ENCODE measurements around the gene C6orf136.

The C6orf136 gene

GRCh38 chr6:30645989-30646388 lies 944 bp upstream of the C6orf136 start:
- in situ Hi-C loops (cut with HindIII; ENCODE audit: low sequenced_read_pairs) = no loop called here
- TF ChIP-seq, protein P1, sequence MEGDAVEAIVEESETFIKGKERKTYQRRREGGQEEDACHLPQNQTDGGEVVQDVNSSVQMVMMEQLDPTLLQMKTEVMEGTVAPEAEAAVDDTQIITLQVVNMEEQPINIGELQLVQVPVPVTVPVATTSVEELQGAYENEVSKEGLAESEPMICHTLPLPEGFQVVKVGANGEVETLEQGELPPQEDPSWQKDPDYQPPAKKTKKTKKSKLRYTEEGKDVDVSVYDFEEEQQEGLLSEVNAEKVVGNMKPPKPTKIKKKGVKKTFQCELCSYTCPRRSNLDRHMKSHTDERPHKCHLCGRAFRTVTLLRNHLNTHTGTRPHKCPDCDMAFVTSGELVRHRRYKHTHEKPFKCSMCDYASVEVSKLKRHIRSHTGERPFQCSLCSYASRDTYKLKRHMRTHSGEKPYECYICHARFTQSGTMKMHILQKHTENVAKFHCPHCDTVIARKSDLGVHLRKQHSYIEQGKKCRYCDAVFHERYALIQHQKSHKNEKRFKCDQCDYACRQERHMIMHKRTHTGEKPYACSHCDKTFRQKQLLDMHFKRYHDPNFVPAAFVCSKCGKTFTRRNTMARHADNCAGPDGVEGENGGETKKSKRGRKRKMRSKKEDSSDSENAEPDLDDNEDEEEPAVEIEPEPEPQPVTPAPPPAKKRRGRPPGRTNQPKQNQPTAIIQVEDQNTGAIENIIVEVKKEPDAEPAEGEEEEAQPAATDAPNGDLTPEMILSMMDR (IDR thresholded peaks at IDR 0.05; ENCODE audit: low read depth, low read length) = no peak
- no peak overlapping the region for H3K4me3 ChIP-seq (ENCODE audit: low read depth, low read length)
- DNase-seq (ENCODE audit: low read depth, low spot score) = no peak

DNA sequence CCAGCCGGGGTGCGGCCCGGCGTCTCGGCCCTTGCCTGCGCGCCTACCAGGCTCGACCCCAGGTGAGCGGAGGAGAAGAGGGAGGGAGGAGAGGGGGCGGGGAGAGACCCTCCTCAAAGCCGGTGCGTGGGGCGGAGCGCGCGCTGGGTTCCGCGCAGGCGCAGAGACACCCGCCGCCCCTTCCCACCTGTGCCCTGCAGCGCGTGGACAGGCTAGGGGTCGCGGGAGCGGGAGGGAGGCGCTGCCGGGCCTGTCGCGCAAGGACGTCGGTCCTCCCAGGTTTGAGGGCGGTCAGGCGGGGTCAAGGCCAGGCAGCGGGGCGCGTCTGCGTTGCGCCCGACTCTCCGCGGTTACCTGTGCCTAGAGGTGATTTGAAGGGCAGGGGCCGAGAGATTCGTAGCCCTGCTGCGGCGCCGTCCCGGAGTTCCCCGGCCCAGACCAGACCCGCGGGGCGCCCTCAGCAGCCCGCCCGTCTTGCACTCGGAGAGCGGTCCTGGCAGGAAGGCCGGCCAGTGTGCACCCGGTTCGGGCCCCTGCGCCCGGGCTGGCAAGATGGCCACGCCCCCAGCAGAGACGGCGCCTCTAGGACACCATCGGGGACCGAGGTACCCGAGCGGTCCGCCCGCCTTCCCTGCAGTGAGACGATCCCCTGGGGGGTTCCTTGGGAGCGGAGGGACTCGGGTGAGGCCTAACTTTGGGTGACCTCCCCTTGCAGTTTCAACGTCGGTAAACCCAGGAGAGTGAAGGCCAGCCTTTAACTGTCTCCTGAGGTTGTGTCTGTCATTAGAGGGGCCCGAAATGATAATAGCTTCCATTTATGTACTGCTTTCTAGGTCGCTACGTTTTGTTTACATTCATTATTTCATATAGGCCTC lies 546 bp downstream of the C6orf136 start:
- peak; percentile 46 for DNase-seq (ENCODE audit: low read depth, low spot score)

DNA sequence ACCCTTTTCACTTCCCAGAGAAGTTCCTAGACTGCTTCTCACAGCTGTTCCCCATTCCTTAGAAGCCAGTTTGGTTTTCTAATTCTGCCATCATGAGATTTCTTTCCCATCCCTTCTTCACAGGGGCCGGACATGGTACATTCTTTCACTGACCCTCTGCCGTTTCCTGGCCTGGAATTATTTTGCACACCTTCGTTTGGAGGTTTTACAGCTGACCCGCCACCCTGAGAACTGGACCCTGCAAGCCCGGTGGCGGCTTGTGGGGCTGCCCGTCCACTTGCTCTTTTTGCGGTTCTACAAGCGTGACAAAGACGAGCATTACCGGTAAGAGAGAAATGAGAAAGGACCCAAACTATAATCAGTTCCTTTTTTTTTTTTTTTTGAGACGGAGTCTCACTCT lies 4.2 kb downstream of the C6orf136 start:
- in situ Hi-C loops (cut with HindIII; ENCODE audit: low sequenced_read_pairs) = no loop called here
- DNase-seq (ENCODE audit: low read depth, low spot score) = no peak
- TF ChIP-seq, protein P1 (IDR thresholded peaks at IDR 0.05; ENCODE audit: low read depth, low read length) = no peak
- H3K4me3 ChIP-seq (ENCODE audit: low read depth, low read length) = no peak overlapping the region

More for the DNA sequence above, 546 bp downstream of the C6orf136 start:
- in situ Hi-C loops (cut with HindIII; ENCODE audit: low sequenced_read_pairs) = no loop called here
- peak overlapping the region; percentile 82 for H3K4me3 ChIP-seq (ENCODE audit: low read depth, low read length)
- TF ChIP-seq, protein P1 (IDR thresholded peaks at IDR 0.05; ENCODE audit: low read depth, low read length) = no peak

GRCh38 chr6:30654798-30655742 lies 8.1 kb downstream of the C6orf136 start:
- in situ Hi-C loops (cut with HindIII; ENCODE audit: low sequenced_read_pairs) = no loop called here
- TF ChIP-seq, protein P1 (IDR thresholded peaks at IDR 0.05; ENCODE audit: low read depth, low read length) = no peak
- H3K4me3 ChIP-seq (ENCODE audit: low read depth, low read length) = no peak overlapping the region
- DNase-seq (ENCODE audit: low read depth, low spot score) = no peak

DNA sequence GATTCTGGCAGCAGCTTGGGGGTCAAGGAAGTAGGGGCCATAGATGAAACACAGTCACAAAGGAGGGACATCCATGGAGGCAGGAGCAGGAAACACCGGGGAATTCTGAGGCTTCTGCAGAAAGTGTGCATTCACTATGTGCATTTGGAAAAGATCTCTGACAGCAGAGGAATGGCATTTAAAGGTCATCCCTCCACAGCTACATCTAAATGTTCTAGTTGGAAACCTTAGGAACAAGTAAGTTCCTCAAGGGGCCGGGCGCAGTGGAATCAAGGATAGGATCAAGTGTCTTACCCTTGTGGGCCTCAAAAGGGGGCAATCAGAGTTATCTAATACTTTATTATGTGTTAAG lies 8.8 kb downstream of the C6orf136 start:
- in situ Hi-C loops (cut with HindIII; ENCODE audit: low sequenced_read_pairs) = no loop called here
- DNase-seq (ENCODE audit: low read depth, low spot score) = no peak
- no peak overlapping the region for H3K4me3 ChIP-seq (ENCODE audit: low read depth, low read length)
- TF ChIP-seq, protein P1 (IDR thresholded peaks at IDR 0.05; ENCODE audit: low read depth, low read length) = no peak

- no peak overlapping the region for H3K4me3 ChIP-seq (ENCODE audit: low read depth, low read length)
- in situ Hi-C loops (cut with HindIII; ENCODE audit: low sequenced_read_pairs) = no loop called here
- TF ChIP-seq, protein P1 (IDR thresholded peaks at IDR 0.05; ENCODE audit: low read depth, low read length) = no peak
- no peak for DNase-seq (ENCODE audit: low read depth, low spot score)
Observed at GRCh38 chr6:30656513-30656912, 9.6 kb downstream of the C6orf136 start.

Data from astrocyte of the spinal cord (primary cell).